ENCODE measurements around the gene ZWILCH.

Gene ZWILCH

GRCh38 chr15:66472176-66472999, 32.7 kb upstream of the ZWILCH start:
- no peak for TF ChIP-seq ZFX (IDR thresholded peaks at IDR 0.05)
- no peak for TF ChIP-seq CTCF (conservative IDR thresholded peaks at IDR 0.05)
- H3K27ac ChIP-seq: no peak overlapping the region

GRCh38 chr15:66474135-66474534, 31.0 kb upstream of the ZWILCH start:
- H3K27ac ChIP-seq: no peak overlapping the region
- TF ChIP-seq CTCF (conservative IDR thresholded peaks at IDR 0.05): no peak

- TF ChIP-seq ZFX (IDR thresholded peaks at IDR 0.05) (no peak), CTCF (conservative IDR thresholded peaks at IDR 0.05) (no peak)
- H3K27ac ChIP-seq: no peak overlapping the region
Observed at GRCh38 chr15:66474963-66475362, 30.2 kb upstream of the ZWILCH start.

- TF ChIP-seq ZFX (IDR thresholded peaks at IDR 0.05) (no peak), CTCF (conservative IDR thresholded peaks at IDR 0.05) (no peak)
- H3K27ac ChIP-seq: no peak overlapping the region
Observed at GRCh38 chr15:66476535-66476934, 28.6 kb upstream of the ZWILCH start.

GRCh38 chr15:66477011-66477410, 28.1 kb upstream of the ZWILCH start:
- no peak overlapping the region for H3K27ac ChIP-seq
- TF ChIP-seq CTCF (conservative IDR thresholded peaks at IDR 0.05): no peak
- no peak for TF ChIP-seq ZFX (IDR thresholded peaks at IDR 0.05)

GRCh38 chr15:66480267-66480666, 24.9 kb upstream of the ZWILCH start:
- H3K27ac ChIP-seq: no peak overlapping the region
- no peak for TF ChIP-seq ZFX (IDR thresholded peaks at IDR 0.05)
- no peak for TF ChIP-seq CTCF (conservative IDR thresholded peaks at IDR 0.05)

- H3K27ac ChIP-seq: peak overlapping the region; percentile 63; the same call in 1 of the 2 replicates
- TF ChIP-seq ZFX (IDR thresholded peaks at IDR 0.05): no peak
- no peak for TF ChIP-seq CTCF (conservative IDR thresholded peaks at IDR 0.05)
Observed at GRCh38 chr15:66481107-66481856, 23.8 kb upstream of the ZWILCH start.
